Stimulated activated memory B cell treated with anti-CD40 and anti-IgM and Interleukin-4, amounts not matched to agents 10 μg/mL and 1 μg/mL and 100 μg/mL, for 72 hours (primary cell): ENCODE results near the gene RB1.
"Not testable (repeated sequence)": the region's sequence is repeated elsewhere in the genome, so short reads cannot be mapped to it uniquely, and the experiment has no call there.

Experiments used
- ATAC-seq: fragments of 150-1000 bp; cut with Tn5 transposase; 2 replicates; pipeline ENCODE4 v1.10.0; 2021
- H3K27ac Mint-ChIP-seq: one replicate; pipeline ENCODE4 v1.8.0; 2022; ENCODE audit warnings: mild to moderate bottlenecking, mixed read lengths
- H3K27me3 Mint-ChIP-seq: one replicate; pipeline ENCODE4 v1.8.0; 2022; ENCODE audit warnings: mixed read lengths
- H3K36me3 Mint-ChIP-seq: one replicate; pipeline ENCODE4 v1.8.0; 2022; ENCODE audit warnings: mixed read lengths
- H3K4me1 Mint-ChIP-seq: one replicate; pipeline ENCODE4 v1.8.0; 2022; ENCODE audit warnings: mixed read lengths
- H3K4me3 Mint-ChIP-seq: one replicate; pipeline ENCODE4 v1.8.0; 2022; ENCODE audit warnings: mild to moderate bottlenecking, moderate library complexity, mixed read lengths
- H3K9me3 Mint-ChIP-seq: one replicate; pipeline ENCODE4 v1.8.0; 2022; ENCODE audit warnings: mixed read lengths

RB1 gene

GRCh38 chr13:48402325-48402932 is 98.9 kb downstream of the RB1 start:
- no peak overlapping the region for H3K4me3 Mint-ChIP-seq

GRCh38 chr13:48403151-48403631 is 99.6 kb downstream of the RB1 start:
- Mint-ChIP-seq H3K27ac (no peak overlapping the region), H3K36me3 (peaks cover 58% of the 10 kb centered on the region), H3K9me3 (no peaks in the 10 kb centered on the region), H3K27me3 (no peaks in the 10 kb centered on the region), H3K4me1 (peaks cover 22% of the 10 kb centered on the region), H3K4me3 (no peak overlapping the region)
- no peak for ATAC-seq

More at GRCh38 chr13:48402325-48402932, 98.9 kb downstream of the RB1 start:
- peaks cover 58% of the 10 kb centered on the region for H3K36me3 Mint-ChIP-seq
- H3K27ac Mint-ChIP-seq, result no peak overlapping the region
- H3K9me3 Mint-ChIP-seq, result no peaks in the 10 kb centered on the region
- H3K4me1 Mint-ChIP-seq, result peaks cover 22% of the 10 kb centered on the region
- no peaks in the 10 kb centered on the region for H3K27me3 Mint-ChIP-seq
- ATAC-seq, result no peak

GRCh38 chr13:48403913-48404312 is 100.4 kb downstream of the RB1 start:
- ATAC-seq, result no peak
- H3K27ac Mint-ChIP-seq, result no peak overlapping the region
- H3K36me3 Mint-ChIP-seq, result peaks cover 58% of the 10 kb centered on the region
- peaks cover 22% of the 10 kb centered on the region for H3K4me1 Mint-ChIP-seq
- H3K27me3 Mint-ChIP-seq, result no peaks in the 10 kb centered on the region
- no peaks in the 10 kb centered on the region for H3K9me3 Mint-ChIP-seq
- no peak overlapping the region for H3K4me3 Mint-ChIP-seq

- Mint-ChIP-seq H3K36me3 (peaks cover 53% of the 10 kb centered on the region), H3K27me3 (no peaks in the 10 kb centered on the region), H3K9me3 (no peaks in the 10 kb centered on the region), H3K4me3 (no peak overlapping the region), H3K4me1 (peaks cover 18% of the 10 kb centered on the region), H3K27ac (no peak overlapping the region)
- ATAC-seq, result no peak
Measured at GRCh38 chr13:48404952-48405351, 101.4 kb downstream of the RB1 start.

- Mint-ChIP-seq H3K27ac (no peak overlapping the region), H3K4me3 (no peak overlapping the region), H3K36me3 (peaks cover 55% of the 10 kb centered on the region), H3K27me3 (no peaks in the 10 kb centered on the region), H3K9me3 (no peaks in the 10 kb centered on the region), H3K4me1 (peaks cover 8% of the 10 kb centered on the region)
- no peak for ATAC-seq
Measured at GRCh38 chr13:48405875-48406274, 102.3 kb downstream of the RB1 start.

- ATAC-seq, result no peak
- H3K27me3 Mint-ChIP-seq, result no peaks in the 10 kb centered on the region
- H3K4me1 Mint-ChIP-seq, result peaks cover 5% of the 10 kb centered on the region
- peaks cover 44% of the 10 kb centered on the region for H3K36me3 Mint-ChIP-seq
- H3K9me3 Mint-ChIP-seq, result no peaks in the 10 kb centered on the region
- H3K27ac Mint-ChIP-seq, result no peak overlapping the region
- H3K4me3 Mint-ChIP-seq, result no peak overlapping the region
Measured at GRCh38 chr13:48410199-48410598, 106.6 kb downstream of the RB1 start.

- Mint-ChIP-seq H3K27me3 (no peaks in the 10 kb centered on the region), H3K36me3 (peaks cover 46% of the 10 kb centered on the region), H3K9me3 (no peaks in the 10 kb centered on the region), H3K4me3 (no peak overlapping the region), H3K27ac (no peak overlapping the region), H3K4me1 (no peaks in the 10 kb centered on the region)
- no peak for ATAC-seq
Measured at GRCh38 chr13:48411147-48411794, 107.7 kb downstream of the RB1 start.

GRCh38 chr13:48411841-48412531 is 108.4 kb downstream of the RB1 start:
- H3K9me3 Mint-ChIP-seq, result no peaks in the 10 kb centered on the region
- H3K36me3 Mint-ChIP-seq, result peaks cover 48% of the 10 kb centered on the region
- H3K27ac Mint-ChIP-seq, result no peak overlapping the region
- no peaks in the 10 kb centered on the region for H3K4me1 Mint-ChIP-seq
- no peaks in the 10 kb centered on the region for H3K27me3 Mint-ChIP-seq
- no peak for ATAC-seq
- H3K4me3 Mint-ChIP-seq, result no peak overlapping the region

- no peak within 1 kb of the TSS for H3K27ac Mint-ChIP-seq
- no peak within 1 kb of the TSS for H3K4me3 Mint-ChIP-seq
- H3K4me1 Mint-ChIP-seq, result no peaks in the 10 kb centered on the region
- no peaks in the 10 kb centered on the region for H3K9me3 Mint-ChIP-seq
- peaks cover 52% of the 10 kb centered on the region for H3K36me3 Mint-ChIP-seq
- no peak for ATAC-seq
- H3K27me3 Mint-ChIP-seq, result no peaks in the 10 kb centered on the region
Measured at GRCh38 chr13:48412881-48413351, 109.4 kb downstream of the RB1 start, which contains the start of gene LPAR6. LPAR6 (minus strand) TSS chr13:48413113; CDS start chr13:48412423, 690 bp downstream.

GRCh38 chr13:48414501-48414900 is 111.0 kb downstream of the RB1 start:
- Mint-ChIP-seq H3K27ac (no peak overlapping the region), H3K4me1 (no peaks in the 10 kb centered on the region), H3K36me3 (peaks cover 59% of the 10 kb centered on the region), H3K9me3 (no peaks in the 10 kb centered on the region), H3K4me3 (no peak overlapping the region), H3K27me3 (no peaks in the 10 kb centered on the region)
- no peak for ATAC-seq

GRCh38 chr13:48415516-48415915 is 112.0 kb downstream of the RB1 start:
- no peak for ATAC-seq
- Mint-ChIP-seq H3K36me3 (peaks cover 65% of the 10 kb centered on the region), H3K9me3 (peaks cover 3% of the 10 kb centered on the region), H3K27me3 (no peaks in the 10 kb centered on the region), H3K4me3 (no peak overlapping the region), H3K4me1 (no peaks in the 10 kb centered on the region), H3K27ac (no peak overlapping the region)

- H3K36me3 Mint-ChIP-seq, result peaks cover 51% of the 10 kb centered on the region
- not testable (repeated sequence) for H3K4me3 Mint-ChIP-seq, H3K27me3 Mint-ChIP-seq, H3K27ac Mint-ChIP-seq, ATAC-seq, H3K4me1 Mint-ChIP-seq
- peaks cover 11% of the 10 kb centered on the region for H3K9me3 Mint-ChIP-seq
Measured at GRCh38 chr13:48422003-48422402, 118.5 kb downstream of the RB1 start.

GRCh38 chr13:48424212-48424611 is 120.7 kb downstream of the RB1 start:
- ATAC-seq, result no peak
- no peak overlapping the region for H3K27ac Mint-ChIP-seq

GRCh38 chr13:48426052-48426451 is 122.5 kb downstream of the RB1 start:
- ATAC-seq, result no peak
- Mint-ChIP-seq H3K27me3 (no peaks in the 10 kb centered on the region), H3K36me3 (peaks cover 14% of the 10 kb centered on the region), H3K9me3 (peaks cover 6% of the 10 kb centered on the region), H3K4me1 (peaks cover 13% of the 10 kb centered on the region), H3K27ac (no peak overlapping the region), H3K4me3 (no peak overlapping the region)

More at GRCh38 chr13:48424212-48424611, 120.7 kb downstream of the RB1 start:
- peaks cover 30% of the 10 kb centered on the region for H3K36me3 Mint-ChIP-seq
- H3K27me3 Mint-ChIP-seq, result no peaks in the 10 kb centered on the region
- H3K4me1 Mint-ChIP-seq, result peaks cover 5% of the 10 kb centered on the region
- H3K4me3 Mint-ChIP-seq, result no peak overlapping the region
- peaks cover 11% of the 10 kb centered on the region for H3K9me3 Mint-ChIP-seq

- Mint-ChIP-seq H3K4me1 (peaks cover 15% of the 10 kb centered on the region), H3K36me3 (peaks cover 15% of the 10 kb centered on the region)
- H3K27me3 Mint-ChIP-seq, H3K9me3 Mint-ChIP-seq, ATAC-seq, H3K27ac Mint-ChIP-seq, H3K4me3 Mint-ChIP-seq: not testable (repeated sequence)
Measured at GRCh38 chr13:48426755-48427298, 123.3 kb downstream of the RB1 start.
